ENCODE data around the gene SUMO3.

DNA sequence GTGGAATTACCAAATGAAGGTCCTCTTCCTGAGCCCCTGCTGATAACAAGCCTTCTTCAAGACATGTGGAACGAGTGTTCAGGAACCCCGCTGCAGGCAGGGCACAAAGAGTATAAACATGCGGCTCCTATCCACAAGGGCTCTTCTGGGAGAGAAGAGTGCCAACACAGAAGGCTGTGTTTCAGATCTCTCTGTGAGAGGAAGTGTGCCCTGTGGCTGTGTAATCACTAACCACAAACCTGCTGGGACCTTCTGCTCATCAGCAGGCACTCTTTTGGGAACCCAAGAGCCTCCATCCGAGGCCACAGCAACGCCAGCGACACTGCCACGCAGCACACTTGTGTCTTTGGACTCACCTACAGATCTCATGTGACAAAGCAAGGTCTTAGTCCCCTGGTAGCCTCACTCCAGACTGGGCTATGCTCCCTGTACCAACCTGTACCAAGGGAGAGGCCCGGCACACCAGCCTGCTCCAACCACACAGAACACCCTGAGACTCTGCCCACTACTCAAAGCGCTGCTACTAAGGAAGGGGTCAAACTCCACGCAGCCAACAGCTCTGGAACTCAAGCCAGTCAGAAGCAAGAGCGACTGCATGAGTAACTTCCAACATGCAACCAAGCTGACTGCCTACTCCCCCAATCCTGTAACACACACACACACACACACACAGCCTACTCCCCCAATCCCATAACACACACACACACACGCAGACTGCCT lies 47.9 kb upstream of the SUMO3 start:
- no peak for TF ChIP-seq CTCF (IDR thresholded peaks at IDR 0.05; ENCODE audit: low read depth, low read length, poor library complexity, severe bottlenecking)
- no peak for TF ChIP-seq EZH2phosphoT487 (IDR thresholded peaks at IDR 0.05; ENCODE audit: borderline replicate concordance, low read length)

All from DOHH2 (cell line).